Neuronal stem cell (in vitro differentiated cells): ENCODE results near the gene DBNDD1.

Experiments used
- DNase-seq: peaks from one replicate; pipeline ENCODE4 v3.0.0-alpha.2; 2013; ENCODE audit warnings: low spot score
- H2AFZ ChIP-seq: one replicate; pipeline ENCODE4 v1.6.1; 2013; ENCODE audit warnings: mild to moderate bottlenecking, low read length, inconsistent platforms
- H2AK5ac ChIP-seq: 2 replicates; pipeline ENCODE4 v1.6.1; 2013; ENCODE audit warnings: low read depth, mild to moderate bottlenecking, inconsistent platforms, low read length, moderate library complexity, mixed read lengths
- H2BK120ac ChIP-seq: 2 replicates; pipeline ENCODE4 v1.6.1; 2013; ENCODE audit warnings: low read depth, mild to moderate bottlenecking, inconsistent platforms, low read length, moderate library complexity, mixed read lengths
- H2BK12ac ChIP-seq: one replicate; pipeline ENCODE4 v1.6.1; 2013; ENCODE audit warnings: low read length, inconsistent platforms
- H2BK15ac ChIP-seq: 2 replicates; pipeline ENCODE4 v1.6.1; 2013; ENCODE audit warnings: mild to moderate bottlenecking, low read length, inconsistent platforms, mixed read lengths
- H2BK5ac ChIP-seq: one replicate; pipeline ENCODE4 v1.6.1; 2013; ENCODE audit warnings: inconsistent platforms, mild to moderate bottlenecking, low read length, moderate library complexity
- H3K14ac ChIP-seq: one replicate; pipeline ENCODE4 v1.6.1; 2013; ENCODE audit warnings: low read length, inconsistent platforms
- H3K18ac ChIP-seq: 2 replicates; pipeline ENCODE4 v1.6.1; 2013; ENCODE audit warnings: low read length, inconsistent platforms
- H3K23ac ChIP-seq: 2 replicates; pipeline ENCODE4 v1.6.1; 2013; ENCODE audit warnings: low read depth, mild to moderate bottlenecking, mixed read lengths, low read length, inconsistent platforms; ENCODE audit not compliant: poor library complexity
- H3K27ac ChIP-seq: replicated peaks from 3 replicates; pipeline ENCODE4 v1.5.1; 2013; ENCODE audit warnings: low read length, inconsistent platforms
- H3K27me3 ChIP-seq, 3 experiments: 2 replicates each; pipeline ENCODE4 v1.6.1; 2013; ENCODE audit warnings: low read length in 3 of 3, mild to moderate bottlenecking in 2 of 3, inconsistent platforms in 1 of 3, low read depth in 1 of 3, mixed read lengths in 1 of 3, moderate library complexity in 1 of 3; ENCODE audit not compliant: control insufficient read depth in 3 of 3, insufficient read depth in 3 of 3
- H3K36me3 ChIP-seq, 2 donors: replicated peaks in 1 of 2; 2 replicates each; pipeline ENCODE4 v1.6.1; 2013; ENCODE audit warnings: low read length in 2 of 2; ENCODE audit not compliant: control insufficient read depth in 2 of 2, insufficient read depth in 2 of 2
- H3K4ac ChIP-seq: 2 replicates; pipeline ENCODE4 v1.6.1; 2013; ENCODE audit warnings: inconsistent platforms, mild to moderate bottlenecking, low read length, moderate library complexity
- H3K4me1 ChIP-seq, 2 donors: 1 replicate in 1 of 2; 2 replicates in 1 of 2; pipeline ENCODE4 v1.6.1; 2013; ENCODE audit warnings: low read length in 2 of 2, low read depth in 1 of 2; ENCODE audit not compliant: control insufficient read depth in 2 of 2, insufficient read depth in 1 of 2
- H3K4me2 ChIP-seq: one replicate; pipeline ENCODE4 v1.6.1; 2013; ENCODE audit warnings: mild to moderate bottlenecking, low read length, inconsistent platforms; ENCODE audit not compliant: insufficient read depth, poor library complexity, severe bottlenecking
- H3K4me3 ChIP-seq, 2 donors: 2 replicates each; pipeline ENCODE4 v1.5.1; 2013; ENCODE audit warnings: low read length in 2 of 2, mild to moderate bottlenecking in 2 of 2, inconsistent platforms in 1 of 2, moderate library complexity in 1 of 2
- H3K79me1 ChIP-seq: one replicate; pipeline ENCODE4 v1.6.1; 2013; ENCODE audit warnings: low read depth, mild to moderate bottlenecking, inconsistent platforms, low read length, moderate library complexity
- H3K9ac ChIP-seq: one replicate; pipeline ENCODE4 v1.6.1; 2013; ENCODE audit warnings: mild to moderate bottlenecking, low read depth, low read length, inconsistent platforms; ENCODE audit not compliant: poor library complexity
- H3K9me3 ChIP-seq, 2 donors: replicated peaks in 1 of 2; 2 replicates each; pipeline versions ENCODE3 to v1.6.1; 2013; ENCODE audit warnings: low read length in 2 of 2, mild to moderate bottlenecking in 2 of 2, inconsistent platforms in 1 of 2, low read depth in 1 of 2, mixed read lengths in 1 of 2, moderate library complexity in 1 of 2; ENCODE audit not compliant: control insufficient read depth in 2 of 2, insufficient read depth in 1 of 2
- H4K8ac ChIP-seq: one replicate; pipeline ENCODE4 v1.6.1; 2013; ENCODE audit warnings: low read depth, mild to moderate bottlenecking, inconsistent platforms, low read length, moderate library complexity
- H4K91ac ChIP-seq: one replicate; pipeline ENCODE4 v1.6.1; 2013; ENCODE audit warnings: low read length, low read depth, mild to moderate bottlenecking, inconsistent platforms; ENCODE audit not compliant: poor library complexity
- WGBS, 2 donors: extraction: QIAGEN DNeasy Blood & Tissue Kit; methylation state at CpG; one replicate each; pipeline ENCODE4 v1.1.7; 2013; ENCODE audit warnings: missing lambda C conversion rate in 2 of 2, mixed read lengths in 1 of 2; ENCODE audit not compliant: insufficient read length in 2 of 2, insufficient replicate concordance in 1 of 2; ENCODE audit errors: extremely low coverage in 2 of 2; 5-methylcytosine and 5-hydroxymethylcytosine counted together

DBNDD1 gene

DNA sequence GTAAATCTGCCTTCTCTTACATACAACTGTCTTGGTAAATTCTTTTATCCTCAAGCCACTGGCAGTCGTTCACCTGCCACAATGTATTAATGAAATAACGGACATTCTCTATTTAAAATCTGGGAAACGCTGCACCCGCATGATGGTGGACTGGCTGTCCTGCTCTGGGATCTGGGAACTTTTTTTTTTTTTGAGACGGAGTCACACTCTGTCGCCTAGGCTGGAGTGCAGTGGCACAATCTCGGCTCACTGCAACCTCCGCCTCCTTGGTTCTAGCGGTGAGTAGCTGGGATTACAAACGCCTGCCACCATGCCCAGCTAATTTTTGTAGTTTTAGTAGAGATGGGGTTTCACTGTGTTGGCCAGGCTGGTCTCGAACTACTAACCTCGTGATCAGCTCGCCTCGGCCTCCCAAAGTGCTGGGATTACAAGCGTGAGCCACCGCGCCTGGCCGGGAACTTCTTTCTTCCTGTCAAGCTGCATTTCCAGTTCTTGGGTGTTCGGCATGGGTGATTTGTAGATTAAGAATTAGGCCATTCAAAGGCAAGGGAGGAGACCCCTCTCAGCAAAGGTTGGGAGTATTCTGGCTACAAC, 29.6 kb upstream of the DBNDD1 start:
- H2BK12ac ChIP-seq: no peak overlapping the region
- WGBS, 2 donors: no CpG with 5 or more reads among the region's 19 CpGs

GRCh38 chr16:90048347-90048722, 29.1 kb upstream of the DBNDD1 start:
- H3K9ac ChIP-seq: no peak overlapping the region
- H3K14ac ChIP-seq: no peak overlapping the region
- no peak overlapping the region for H4K8ac ChIP-seq
- H3K27me3 ChIP-seq: peaks cover 0 to 32% (median 0%) of the 10 kb centered on the region in 3 experiments
- H3K18ac ChIP-seq: peak overlapping the region; percentile 35
- H3K79me1 ChIP-seq: peaks cover 3% of the 10 kb centered on the region
- H3K36me3 ChIP-seq: no peaks in the 10 kb centered on the region
- H3K27ac ChIP-seq: no peak overlapping the region
- peaks cover 0 to 6% of the 10 kb centered on the region in 2 donors for H3K9me3 ChIP-seq
- H3K4me3 ChIP-seq: no peak overlapping the region
- H3K4ac ChIP-seq: no peak overlapping the region
- H3K4me1 ChIP-seq: peaks cover 5 to 9% of the 10 kb centered on the region in 2 donors
- H2AK5ac ChIP-seq: peak overlapping the region; percentile 84
- no peak for DNase-seq
- H2AFZ ChIP-seq: no peak overlapping the region
- no peak overlapping the region for H2BK12ac ChIP-seq
- no peak overlapping the region for H2BK5ac ChIP-seq
- H2BK120ac ChIP-seq: no peak overlapping the region
- H3K23ac ChIP-seq: no peak overlapping the region
- H3K4me2 ChIP-seq: no peak overlapping the region
- no peak overlapping the region for H2BK15ac ChIP-seq
- no peak overlapping the region for H4K91ac ChIP-seq
- no CpG with 5 or more reads among the region's 12 CpGs for WGBS, 2 donors

More for the DNA sequence above, 29.6 kb upstream of the DBNDD1 start:
- Histone ChIP-seq H2BK120ac (no peak overlapping the region), H4K91ac (no peak overlapping the region), H2AFZ (no peak overlapping the region), H3K9ac (no peak overlapping the region), H3K4me2 (no peak overlapping the region), H2BK5ac (no peak overlapping the region), H3K23ac (no peak overlapping the region), H3K4ac (no peak overlapping the region), H3K27ac (no peak overlapping the region), H2AK5ac (no peak overlapping the region), H3K36me3 (no peaks in the 10 kb centered on the region), H3K9me3 (peaks cover 0 to 6% of the 10 kb centered on the region in 2 donors), H4K8ac (no peak overlapping the region), H3K4me1 (peaks cover 5 to 9% of the 10 kb centered on the region in 2 donors), H3K27me3 (peaks cover 0 to 32% (median 0%) of the 10 kb centered on the region in 3 experiments), H2BK15ac (no peak overlapping the region), H3K4me3 (no peak overlapping the region), H3K79me1 (no peaks in the 10 kb centered on the region), H3K18ac (no peak overlapping the region), H3K14ac (no peak overlapping the region)
- DNase-seq: no peak

GRCh38 chr16:90047714-90048346, 28.6 kb upstream of the DBNDD1 start:
- Histone ChIP-seq H3K9ac (no peak overlapping the region), H2BK12ac (no peak overlapping the region), H3K4ac (no peak overlapping the region), H2AK5ac (peak overlapping the region; percentile 84), H3K4me1 (peaks cover 5 to 9% of the 10 kb centered on the region in 2 donors), H2BK120ac (no peak overlapping the region), H2BK5ac (no peak overlapping the region), H4K91ac (no peak overlapping the region), H3K9me3 (peaks cover 0 to 3% of the 10 kb centered on the region in 2 donors), H2AFZ (peak overlapping the region; percentile 88), H3K27me3 (peaks cover 0 to 32% (median 0%) of the 10 kb centered on the region in 3 experiments), H3K14ac (peak overlapping the region; percentile 10), H3K27ac (no peak overlapping the region), H3K36me3 (no peaks in the 10 kb centered on the region), H3K18ac (peak overlapping the region; percentile 82), H3K79me1 (peaks cover 3% of the 10 kb centered on the region), H2BK15ac (no peak overlapping the region), H4K8ac (no peak overlapping the region), H3K4me2 (peak overlapping the region; percentile 56), H3K23ac (no peak overlapping the region), H3K4me3 (no peak overlapping the region)
- no peak for DNase-seq
- no CpG with 5 or more reads among the region's 59 CpGs for WGBS, 2 donors

DNA sequence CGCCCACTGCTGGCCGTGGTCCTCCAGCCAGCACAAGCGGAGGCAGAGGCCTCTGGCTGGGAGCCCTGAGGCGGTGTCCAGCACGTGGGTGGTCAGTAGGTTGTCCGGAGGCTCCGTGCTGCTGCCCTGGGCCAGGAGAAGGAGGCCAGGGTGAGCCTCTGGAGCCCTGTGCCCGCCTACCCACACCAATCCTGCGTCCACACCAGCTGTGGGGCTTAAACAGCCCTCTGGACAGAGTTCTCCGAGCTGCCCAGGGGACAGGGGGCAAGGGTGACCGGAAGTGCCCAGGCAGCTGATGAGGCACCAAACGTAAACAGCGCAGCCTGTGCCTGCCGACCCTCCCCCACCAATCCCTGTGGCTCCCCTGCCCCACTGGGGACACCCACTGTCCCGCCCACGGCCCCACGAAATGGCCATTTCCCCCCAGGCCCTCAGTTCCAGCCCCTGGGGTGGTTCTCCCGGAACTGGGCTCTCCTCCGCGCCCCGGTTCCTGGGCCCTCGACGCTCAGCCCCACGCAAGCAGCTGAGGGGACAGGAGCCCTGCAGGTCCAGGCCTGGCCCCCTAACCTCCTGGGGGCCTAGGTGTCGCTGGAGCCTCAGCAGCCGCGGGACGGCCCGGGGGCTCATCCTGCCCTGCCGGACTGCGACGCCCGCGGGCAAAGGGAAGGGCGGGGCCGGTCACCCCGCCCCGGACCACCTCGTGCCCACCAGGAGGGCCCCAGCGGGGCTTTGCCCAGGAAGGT, 27.9 kb upstream of the DBNDD1 start:
- peak overlapping the region; percentile 23 for H3K4ac ChIP-seq

More for the DNA sequence above, 27.9 kb upstream of the DBNDD1 start:
- H3K27ac ChIP-seq: no peak overlapping the region
- no peak for DNase-seq
- H2AK5ac ChIP-seq: peak overlapping the region; percentile 98
- peak overlapping the region; percentile 88 for H2AFZ ChIP-seq
- H3K4me3 ChIP-seq: no peak overlapping the region
- no CpG with 5 or more reads among the region's 40 CpGs for WGBS, 2 donors
- H3K4me2 ChIP-seq: peak overlapping the region; percentile 56
- H3K14ac ChIP-seq: peak overlapping the region; percentile 10
- peak overlapping the region; percentile 99 for H2BK15ac ChIP-seq
- H3K4me1 ChIP-seq: peaks cover 5 to 9% of the 10 kb centered on the region in 2 donors
- no peak overlapping the region for H2BK5ac ChIP-seq
- H3K36me3 ChIP-seq: no peaks in the 10 kb centered on the region
- peak overlapping the region; percentile 22 for H4K91ac ChIP-seq
- no peak overlapping the region for H4K8ac ChIP-seq
- peaks cover 0 to 34% (median 0%) of the 10 kb centered on the region in 3 experiments for H3K27me3 ChIP-seq
- peak overlapping the region; percentile 7 for H3K9ac ChIP-seq
- peaks cover 0 to 3% of the 10 kb centered on the region in 2 donors for H3K9me3 ChIP-seq
- H3K18ac ChIP-seq: peak overlapping the region; percentile 82
- peaks cover 3% of the 10 kb centered on the region for H3K79me1 ChIP-seq
- H2BK120ac ChIP-seq: no peak overlapping the region
- H2BK12ac ChIP-seq: peak overlapping the region; percentile 87
- H3K23ac ChIP-seq: peak overlapping the region; percentile 86
